Bronchial epithelial cell (primary cell): ENCODE results near the gene TEP1. TPM values are rescaled to one million over a fixed set of nuclear protein-coding genes. Genes with fewer than 3 reads are reported as not detected.

Experiments used
- DNase-seq: peaks from one replicate; pipeline ENCODE4 v3.0.0-alpha.2; 2010; ENCODE audit warnings: low read depth
- FAIRE-seq: peaks from 2 replicates; lab custom pipeline; 2011; peaks lifted over from hg19 to GRCh38; lab: Jason Lieb, UNC
- H3K27me3 ChIP-seq: 2 replicates; pipeline ENCODE4 v1.5.1; 2011; ENCODE audit warnings: low read length; ENCODE audit not compliant: control insufficient read depth, insufficient read depth
- H3K36me3 ChIP-seq: 2 replicates; pipeline ENCODE4 v1.5.1; 2011; ENCODE audit warnings: low read length; ENCODE audit not compliant: control insufficient read depth, insufficient read depth
- H3K4me3 ChIP-seq: 2 replicates; pipeline ENCODE4 v1.5.1; 2011; ENCODE audit warnings: mild to moderate bottlenecking, low read depth, low read length, control low read depth
- CTCF ChIP-seq: IDR thresholded peaks from 2 replicates; pipeline ENCODE4 v1.5.1; 2011; ENCODE audit warnings: mild to moderate bottlenecking, moderate library complexity, low read length, control low read depth, inconsistent platforms; ENCODE audit not compliant: insufficient read depth, severe bottlenecking
- total RNA-seq: library from RNA; depleted of rRNA; stranded (reverse); fragments of >200 nt; gene quantifications from 2 replicates; pipeline ENCODE4 v1.2.1, GENCODE V29; 2014

Gene TEP1
- total RNA-seq, 1 donor from 2014 or later = 9.7 TPM

DNA sequence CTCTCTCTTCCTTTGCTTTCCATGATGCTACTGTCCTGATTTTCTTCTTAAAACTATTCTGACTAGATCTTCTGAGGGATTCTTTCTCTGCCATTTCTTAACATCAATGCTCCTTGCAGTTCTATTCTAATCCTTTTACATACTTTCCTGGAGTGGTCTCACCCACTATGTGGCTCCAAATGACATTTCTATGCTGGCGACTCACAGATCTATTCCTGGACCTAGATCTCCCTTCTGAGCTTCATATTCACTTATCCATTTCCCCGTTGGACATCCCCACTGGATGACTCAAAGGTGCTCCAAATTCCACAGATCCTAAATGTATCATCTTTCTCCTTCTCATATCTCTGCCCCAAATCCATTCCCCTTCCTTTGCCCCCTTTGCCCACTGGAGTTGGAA lies 4.1 kb downstream of the TEP1 start:
- Histone ChIP-seq H3K27me3 (no peaks in the 10 kb centered on the region), H3K36me3 (peaks cover 16% of the 10 kb centered on the region), H3K4me3 (no peak overlapping the region)
- DNase-seq = no peak
- FAIRE-seq = no peak
- no peak for TF ChIP-seq CTCF

DNA sequence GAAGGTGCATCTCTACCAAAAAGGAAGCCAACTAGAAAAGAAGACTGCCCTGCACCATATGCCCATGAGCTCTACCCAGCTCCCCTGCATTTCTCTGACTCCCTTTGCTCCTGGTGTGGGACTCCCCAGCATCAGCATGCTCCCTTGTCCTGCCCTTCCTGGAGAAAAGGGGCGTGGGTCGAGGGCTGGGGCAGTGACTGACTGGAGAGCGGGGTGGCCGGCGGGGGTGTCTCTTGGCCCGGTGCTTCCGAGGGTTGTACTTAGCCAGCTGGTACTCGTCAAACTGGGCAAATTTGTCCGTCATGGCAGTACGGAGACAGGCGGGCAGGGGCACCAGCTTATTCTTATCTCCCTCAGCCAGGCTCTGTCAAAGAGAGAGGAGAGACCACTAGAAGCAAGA lies 9.8 kb downstream of the TEP1 start:
- TF ChIP-seq CTCF = no peak
- peaks cover 23% of the 10 kb centered on the region for H3K36me3 ChIP-seq
- H3K27me3 ChIP-seq = no peaks in the 10 kb centered on the region
- FAIRE-seq (no peak), DNase-seq (no peak)
- no peak overlapping the region for H3K4me3 ChIP-seq

DNA sequence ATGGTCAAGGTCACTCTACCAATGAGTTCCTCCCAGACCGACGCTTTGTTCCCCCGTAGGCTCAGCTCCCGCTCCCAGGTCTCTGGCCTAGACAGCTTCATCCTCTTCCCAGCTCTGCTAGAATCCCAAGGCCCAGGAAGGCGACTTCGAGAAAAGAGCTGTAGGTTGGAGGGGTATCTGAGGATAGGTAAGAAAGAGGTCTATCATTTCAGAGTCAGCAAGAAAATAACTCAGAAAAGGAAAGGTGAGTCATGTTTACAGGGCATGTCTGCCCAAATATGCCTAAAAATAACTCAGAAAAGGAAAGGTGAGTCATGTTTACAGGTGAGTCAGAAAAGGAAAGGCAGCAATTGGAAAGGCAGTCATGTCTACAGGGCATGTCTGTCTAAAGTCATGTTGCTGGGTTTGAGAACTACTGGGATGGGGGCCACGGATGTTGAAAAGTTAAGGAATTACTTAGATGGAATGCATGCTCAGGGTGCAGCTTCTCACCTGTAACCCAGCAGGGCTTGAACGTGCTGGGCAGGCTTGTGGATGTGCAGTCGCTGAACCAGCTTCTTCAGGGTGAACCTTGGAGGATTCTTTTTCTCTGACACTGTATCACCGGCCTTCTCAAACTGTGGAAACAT lies 12.2 kb downstream of the TEP1 start:
- Histone ChIP-seq H3K36me3 (peaks cover 20% of the 10 kb centered on the region), H3K4me3 (no peak overlapping the region), H3K27me3 (no peaks in the 10 kb centered on the region)
- TF ChIP-seq CTCF = no peak
- no peak for FAIRE-seq
- peak; percentile 98 for DNase-seq

- FAIRE-seq (no peak), DNase-seq (peak; percentile 66)
- H3K36me3 ChIP-seq = peaks cover 19% of the 10 kb centered on the region
- H3K27me3 ChIP-seq = no peaks in the 10 kb centered on the region
- no peak for TF ChIP-seq CTCF
- H3K4me3 ChIP-seq = no peak overlapping the region
Observed at GRCh38 chr14:20400589-20400964, 12.7 kb downstream of the TEP1 start.

DNA sequence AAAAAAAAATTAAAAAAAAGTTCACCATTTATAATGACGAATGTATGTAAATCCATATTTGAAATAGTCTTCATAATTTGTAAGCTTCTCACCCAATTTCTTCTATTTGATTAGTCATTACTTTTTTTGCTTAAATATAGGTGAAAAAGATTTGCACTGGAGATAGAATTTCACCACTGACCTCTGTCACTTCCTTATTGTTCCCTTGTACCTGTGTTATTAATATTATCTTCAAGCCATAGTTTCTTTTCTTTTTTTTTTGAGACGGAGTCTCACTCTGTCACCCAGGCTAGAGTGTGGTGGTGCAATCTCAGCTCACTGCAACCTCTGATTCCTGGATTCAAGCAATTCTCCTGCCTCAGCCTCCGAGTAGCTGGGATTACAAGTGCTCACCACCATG lies 15.8 kb downstream of the TEP1 start:
- H3K36me3 ChIP-seq = peaks cover 13% of the 10 kb centered on the region
- no peak for FAIRE-seq
- H3K4me3 ChIP-seq = no peak overlapping the region
- no peaks in the 10 kb centered on the region for H3K27me3 ChIP-seq
- TF ChIP-seq CTCF = no peak
- DNase-seq = no peak

- no peaks in the 10 kb centered on the region for H3K27me3 ChIP-seq
- FAIRE-seq (no peak), DNase-seq (no peak)
- H3K4me3 ChIP-seq = no peak overlapping the region
- no peak for TF ChIP-seq CTCF
- peaks cover 18% of the 10 kb centered on the region for H3K36me3 ChIP-seq
Observed at GRCh38 chr14:20391505-20391904, 21.8 kb downstream of the TEP1 start.
